ENCODE results near the gene HOXA4. TPM values are rescaled to one million over a fixed set of nuclear protein-coding genes. Genes with fewer than 3 reads are reported as not detected.

HOXA4 gene
- total RNA-seq, 2 experiments from 2014 or later: 0.17 to 0.53 TPM

DNA sequence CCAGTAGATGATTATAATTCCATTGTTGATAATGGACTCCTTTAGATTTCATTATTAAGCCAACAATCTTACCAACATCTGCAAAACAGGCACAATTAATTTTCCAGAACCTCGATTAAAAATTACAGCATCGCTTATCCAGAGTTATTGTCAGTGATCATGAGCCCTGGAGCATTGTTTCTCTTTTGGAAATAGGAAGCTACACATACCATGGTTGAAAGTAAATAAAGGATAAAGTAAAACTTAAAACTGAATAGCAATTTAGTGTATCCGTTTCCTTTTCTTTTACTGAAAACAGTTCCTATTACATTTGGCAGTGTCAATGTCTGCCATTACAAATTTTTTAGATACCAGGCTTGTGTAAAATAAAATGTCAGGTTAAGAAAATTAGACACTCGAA, 18.2 kb downstream of the HOXA4 start:
- no peaks in the 10 kb centered on the region for H3K36me3 Mint-ChIP-seq
- H3K4me3 Mint-ChIP-seq: no peak overlapping the region
- H3K9me3 Mint-ChIP-seq: no peaks in the 10 kb centered on the region
- H3K27me3 Mint-ChIP-seq: peaks cover 7% of the 10 kb centered on the region
- POLR2A ChIA-PET: no interaction called here
- no peak overlapping the region for H3K27ac Mint-ChIP-seq
- no peak for ATAC-seq (ENCODE audit: low read depth)
- DNase-seq: no peak
- no peaks in the 10 kb centered on the region for H3K4me1 Mint-ChIP-seq

DNA sequence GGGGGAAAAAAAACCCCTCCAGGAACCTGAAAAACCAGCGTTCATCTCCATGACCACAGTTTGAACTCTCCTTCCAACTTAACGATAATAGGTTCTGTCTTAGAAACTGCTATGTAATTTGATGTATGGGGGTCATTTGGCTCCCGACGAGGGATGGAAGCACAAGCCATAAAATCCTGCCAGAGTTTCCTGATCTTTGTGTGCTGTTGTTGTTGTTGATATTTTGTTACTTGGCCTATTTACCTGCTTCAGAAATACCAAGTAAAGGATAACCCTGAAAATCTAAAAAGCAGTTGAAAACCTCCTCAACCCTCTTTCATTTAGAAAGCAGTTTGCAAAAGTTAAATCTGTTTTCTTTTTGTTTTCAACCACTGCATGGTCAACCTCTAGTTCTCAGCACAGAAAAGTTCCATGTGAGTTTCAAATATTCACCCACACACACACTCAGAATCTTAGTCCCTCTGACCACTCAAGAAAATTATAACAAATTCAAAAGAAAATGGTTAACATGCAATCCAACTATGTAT, 18.7 kb downstream of the HOXA4 start:
- Mint-ChIP-seq H3K27ac (no peak overlapping the region), H3K4me3 (no peak overlapping the region), H3K4me1 (no peaks in the 10 kb centered on the region), H3K27me3 (peaks cover 7% of the 10 kb centered on the region), H3K36me3 (no peaks in the 10 kb centered on the region), H3K9me3 (no peaks in the 10 kb centered on the region)
- POLR2A ChIA-PET: no interaction called here
- DNase-seq: no peak
- no peak for ATAC-seq (ENCODE audit: low read depth)

DNA sequence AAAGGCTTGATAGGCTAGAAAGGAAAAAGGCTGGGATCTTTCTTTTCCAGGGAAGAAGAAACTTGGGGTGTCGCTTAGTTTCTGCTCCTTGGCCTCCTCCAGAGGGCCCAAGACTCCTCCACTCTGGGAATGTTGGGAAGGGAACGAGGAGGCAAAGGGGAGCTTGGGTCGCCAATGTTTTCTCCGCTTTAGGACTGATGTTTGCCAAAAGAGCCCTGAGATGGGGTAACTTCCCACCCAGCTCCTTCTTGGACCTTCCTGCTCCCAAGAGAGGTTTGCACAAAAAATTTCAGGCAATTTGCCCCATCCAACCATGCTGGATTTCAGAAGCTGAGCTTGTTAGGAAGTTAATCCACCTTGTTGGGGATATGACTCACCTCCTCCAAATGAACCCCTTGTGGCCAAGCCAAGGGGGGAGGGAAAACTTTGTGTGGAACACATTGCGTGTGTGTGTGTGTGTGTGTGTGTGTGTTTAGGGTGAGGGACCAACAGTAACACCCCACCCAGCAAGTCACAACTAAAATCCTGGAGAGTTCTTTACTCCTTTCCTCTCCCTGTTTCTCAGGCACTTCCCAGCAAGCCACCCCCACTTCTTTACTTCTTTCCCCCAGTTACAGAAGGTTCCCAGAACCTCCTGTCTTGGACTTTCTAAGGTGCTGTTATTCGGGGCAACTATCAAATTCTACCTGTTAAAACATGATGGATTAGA, 19.4 kb downstream of the HOXA4 start:
- Mint-ChIP-seq H3K9me3 (no peaks in the 10 kb centered on the region), H3K4me1 (no peaks in the 10 kb centered on the region), H3K27ac (no peak overlapping the region), H3K27me3 (peaks cover 7% of the 10 kb centered on the region), H3K4me3 (no peak overlapping the region), H3K36me3 (no peaks in the 10 kb centered on the region)
- ATAC-seq (ENCODE audit: low read depth): no peak
- POLR2A ChIA-PET: no interaction called here
- no peak for DNase-seq

DNA sequence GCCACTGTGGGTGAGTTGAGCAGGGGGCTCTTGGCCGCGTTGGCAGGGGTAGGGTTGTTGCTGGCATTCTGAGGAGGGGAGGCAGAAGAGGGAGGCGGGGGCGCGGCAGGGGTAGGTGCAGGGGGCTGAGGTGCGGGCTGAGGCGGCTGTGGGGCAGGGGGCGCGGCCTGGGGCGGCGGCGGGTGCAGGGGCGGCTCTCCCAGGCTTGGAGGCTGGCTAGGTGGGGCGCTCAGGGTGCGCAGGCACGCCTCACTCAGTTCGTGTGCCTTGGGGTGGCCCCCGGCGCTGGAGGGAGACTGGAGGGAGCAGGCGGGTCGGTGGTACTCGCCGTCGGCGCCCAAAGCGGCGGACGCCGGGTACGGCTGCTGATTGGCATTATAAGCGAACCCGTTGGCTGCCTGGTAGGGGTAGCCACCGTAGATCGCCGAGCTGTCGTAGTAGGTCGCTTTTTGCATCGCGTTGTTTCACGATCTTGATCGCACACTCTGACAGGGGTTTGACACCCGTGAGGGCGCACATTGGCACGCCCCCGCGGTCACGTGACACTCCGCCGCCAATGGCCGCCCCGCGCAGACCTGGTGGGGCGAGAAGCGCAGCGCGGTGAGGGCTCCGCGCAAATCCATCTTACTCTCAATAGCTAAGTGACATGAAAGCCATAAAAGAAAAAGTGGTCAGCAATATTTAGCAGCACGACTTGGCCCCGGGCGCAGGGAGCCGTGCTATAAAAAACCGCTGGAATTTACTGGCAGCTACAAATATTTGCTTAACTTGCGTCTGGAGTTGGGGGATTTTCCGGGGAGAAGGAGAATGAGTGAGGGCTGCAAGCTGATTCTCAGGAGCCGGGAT, 20.1 kb downstream of the HOXA4 start:
- no peak overlapping the region for H3K4me3 Mint-ChIP-seq
- POLR2A ChIA-PET: no interaction called here
- no peaks in the 10 kb centered on the region for H3K4me1 Mint-ChIP-seq
- DNase-seq (no peak), ATAC-seq (ENCODE audit: low read depth) (no peak)
- H3K9me3 Mint-ChIP-seq: no peaks in the 10 kb centered on the region
- no peaks in the 10 kb centered on the region for H3K36me3 Mint-ChIP-seq
- peaks cover 7% of the 10 kb centered on the region for H3K27me3 Mint-ChIP-seq
- H3K27ac Mint-ChIP-seq: no peak overlapping the region

DNA sequence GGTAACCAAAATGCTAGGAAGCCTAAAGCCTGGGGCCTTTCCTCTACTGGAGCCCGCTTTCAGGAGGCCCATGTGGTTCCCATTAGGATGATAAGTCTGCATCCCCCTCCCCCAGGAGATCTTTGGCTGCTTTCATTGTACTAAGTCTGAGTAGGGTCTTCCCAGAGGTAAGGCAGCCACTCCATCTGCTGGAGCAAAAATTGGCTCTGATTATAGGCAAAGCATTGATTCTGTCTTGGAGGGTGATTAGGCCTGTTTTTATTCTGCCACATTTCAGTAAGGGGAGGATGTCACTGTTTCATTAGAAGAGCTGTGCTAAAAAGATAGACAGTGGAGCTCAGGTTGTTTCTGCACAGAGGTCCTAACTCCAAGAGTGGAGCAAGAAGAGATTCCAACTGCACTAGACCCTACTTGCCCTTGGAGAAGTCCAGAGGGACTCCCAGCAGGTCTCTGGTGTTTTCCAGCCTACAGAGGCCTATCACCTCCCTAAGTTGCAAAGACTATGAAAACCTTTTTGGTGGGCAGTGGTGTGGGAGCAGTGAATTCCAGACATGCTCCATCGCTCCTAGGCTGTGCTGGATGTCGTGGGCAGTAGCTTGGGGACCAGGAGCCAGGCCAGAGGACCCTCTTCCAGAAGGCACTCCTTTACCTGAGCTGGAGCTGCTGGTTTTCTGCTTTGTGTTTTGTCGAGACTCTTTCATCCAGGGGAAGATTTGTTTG, 20.9 kb downstream of the HOXA4 start:
- Mint-ChIP-seq H3K36me3 (no peaks in the 10 kb centered on the region), H3K27me3 (peaks cover 15% of the 10 kb centered on the region), H3K4me3 (no peak overlapping the region), H3K4me1 (no peaks in the 10 kb centered on the region), H3K9me3 (no peaks in the 10 kb centered on the region), H3K27ac (no peak overlapping the region)
- DNase-seq (no peak), ATAC-seq (ENCODE audit: low read depth) (no peak)
- POLR2A ChIA-PET: no interaction called here

DNA sequence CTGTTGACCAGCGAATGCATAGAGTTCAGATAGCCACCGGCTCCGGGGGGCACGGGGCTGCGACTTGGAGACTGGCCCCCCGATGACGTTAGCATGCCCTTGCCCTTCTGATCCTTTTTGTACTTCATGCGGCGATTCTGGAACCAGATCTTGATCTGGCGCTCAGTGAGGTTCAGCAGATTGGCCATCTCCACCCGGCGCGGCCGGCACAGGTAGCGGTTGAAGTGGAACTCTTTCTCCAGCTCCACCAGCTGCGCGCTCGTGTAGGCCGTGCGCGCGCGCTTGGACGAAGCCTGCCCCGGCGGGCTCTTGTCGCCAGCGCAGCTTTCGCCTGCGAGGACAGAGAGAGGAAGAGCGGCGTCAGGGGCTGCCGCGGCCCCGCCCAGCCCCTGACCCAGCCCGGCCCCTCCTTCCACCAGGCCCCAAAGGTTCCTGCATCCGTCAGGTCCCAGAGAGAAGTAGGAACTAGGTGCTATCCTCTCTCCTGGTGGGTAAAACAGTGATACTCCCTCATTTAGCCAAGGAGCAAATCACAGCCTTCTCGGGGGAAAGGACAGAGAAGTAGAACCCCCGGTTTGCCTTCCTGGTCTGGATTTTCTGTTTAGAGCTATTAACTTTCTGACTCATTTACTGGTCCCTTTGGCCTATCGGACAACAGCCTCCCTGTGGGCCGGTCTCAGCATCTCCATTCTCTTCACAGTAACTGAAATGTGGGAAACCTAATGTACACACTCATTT, 22.0 kb downstream of the HOXA4 start:
- ATAC-seq (ENCODE audit: low read depth) (no peak), DNase-seq (no peak)
- H3K27me3 Mint-ChIP-seq: peaks cover 26% of the 10 kb centered on the region
- POLR2A ChIA-PET: no interaction called here
- no peak overlapping the region for H3K4me3 Mint-ChIP-seq
- no peaks in the 10 kb centered on the region for H3K36me3 Mint-ChIP-seq
- no peak overlapping the region for H3K27ac Mint-ChIP-seq
- H3K4me1 Mint-ChIP-seq: no peaks in the 10 kb centered on the region
- no peaks in the 10 kb centered on the region for H3K9me3 Mint-ChIP-seq

DNA sequence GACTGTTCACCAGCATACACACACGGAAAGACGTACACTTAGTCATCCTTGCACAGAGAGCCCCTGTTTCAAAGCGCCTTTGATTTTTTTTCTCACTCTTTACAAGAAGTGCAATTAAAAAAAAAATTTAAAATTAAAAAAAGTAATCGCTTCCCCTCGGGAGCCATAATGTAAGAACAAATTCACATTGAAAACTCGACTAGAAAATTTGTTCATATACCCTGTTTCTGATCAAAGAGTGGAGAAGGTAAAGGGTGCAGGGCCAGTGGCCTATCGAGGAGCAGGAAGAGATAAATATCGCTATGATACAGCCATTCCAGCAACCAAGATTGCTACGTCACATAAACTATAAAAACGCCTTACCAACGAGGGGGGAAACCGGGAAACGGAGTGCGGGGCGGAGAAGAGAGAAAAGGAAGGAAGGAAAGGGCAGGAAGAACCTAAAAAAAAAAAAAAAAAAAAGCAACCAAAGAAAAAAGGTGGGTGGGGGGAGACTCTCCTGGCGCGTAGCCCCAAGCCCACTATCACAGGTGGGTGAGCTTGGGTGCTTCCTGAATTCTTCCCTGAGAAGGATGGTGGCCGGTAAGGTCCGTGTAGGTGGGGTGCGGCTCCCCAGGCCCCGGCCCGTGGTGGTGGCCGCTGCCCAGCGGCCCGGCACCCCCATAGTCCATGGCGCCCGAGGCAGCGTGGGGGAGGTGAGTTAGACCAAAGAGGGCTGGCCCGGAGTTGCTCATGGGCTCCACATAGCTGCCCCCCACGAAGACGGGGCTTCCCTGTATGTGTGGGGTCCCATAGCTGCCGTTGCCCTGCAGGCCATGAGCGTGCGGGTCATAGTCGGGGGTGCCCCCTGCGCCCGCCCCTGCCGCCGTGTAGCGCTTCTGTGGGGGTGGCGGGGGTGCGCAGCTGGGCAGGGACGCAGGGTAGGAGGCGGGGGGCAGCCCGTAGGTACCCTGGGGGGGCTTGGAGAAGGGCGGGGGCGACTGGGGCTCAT, 22.9 kb downstream of the HOXA4 start:
- POLR2A ChIA-PET: no interaction called here

DNA sequence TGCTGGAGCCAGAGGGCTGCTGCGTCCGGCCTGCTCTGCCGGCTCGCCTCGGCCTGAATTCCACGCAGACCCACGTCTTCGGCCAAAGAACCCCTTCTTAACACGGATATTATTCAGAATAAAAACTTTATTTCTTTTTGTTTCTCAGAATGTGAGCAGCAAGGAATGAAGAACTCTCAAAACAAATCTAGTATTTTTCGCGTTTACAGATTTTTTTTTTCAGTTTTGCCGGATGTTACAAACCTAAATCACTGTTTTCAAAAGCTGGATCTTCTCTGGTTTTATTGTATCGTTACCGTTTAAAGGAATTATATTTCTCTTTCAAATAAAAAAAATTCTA, 23.7 kb downstream of the HOXA4 start:
- POLR2A ChIA-PET: no interaction called here
- Mint-ChIP-seq H3K4me3 (no peak overlapping the region), H3K36me3 (peaks cover 2% of the 10 kb centered on the region), H3K4me1 (peaks cover 2% of the 10 kb centered on the region), H3K27ac (no peak overlapping the region), H3K27me3 (peaks cover 42% of the 10 kb centered on the region), H3K9me3 (no peaks in the 10 kb centered on the region)
- ATAC-seq (ENCODE audit: low read depth) (no peak), DNase-seq (no peak)

More for the DNA sequence above, 22.9 kb downstream of the HOXA4 start:
- H3K27ac Mint-ChIP-seq: no peak overlapping the region
- H3K36me3 Mint-ChIP-seq: peaks cover 2% of the 10 kb centered on the region
- H3K27me3 Mint-ChIP-seq: peaks cover 35% of the 10 kb centered on the region
- DNase-seq: no peak
- ATAC-seq (ENCODE audit: low read depth): no peak
- peaks cover 2% of the 10 kb centered on the region for H3K4me1 Mint-ChIP-seq
- H3K4me3 Mint-ChIP-seq: no peak overlapping the region
- no peaks in the 10 kb centered on the region for H3K9me3 Mint-ChIP-seq

DNA sequence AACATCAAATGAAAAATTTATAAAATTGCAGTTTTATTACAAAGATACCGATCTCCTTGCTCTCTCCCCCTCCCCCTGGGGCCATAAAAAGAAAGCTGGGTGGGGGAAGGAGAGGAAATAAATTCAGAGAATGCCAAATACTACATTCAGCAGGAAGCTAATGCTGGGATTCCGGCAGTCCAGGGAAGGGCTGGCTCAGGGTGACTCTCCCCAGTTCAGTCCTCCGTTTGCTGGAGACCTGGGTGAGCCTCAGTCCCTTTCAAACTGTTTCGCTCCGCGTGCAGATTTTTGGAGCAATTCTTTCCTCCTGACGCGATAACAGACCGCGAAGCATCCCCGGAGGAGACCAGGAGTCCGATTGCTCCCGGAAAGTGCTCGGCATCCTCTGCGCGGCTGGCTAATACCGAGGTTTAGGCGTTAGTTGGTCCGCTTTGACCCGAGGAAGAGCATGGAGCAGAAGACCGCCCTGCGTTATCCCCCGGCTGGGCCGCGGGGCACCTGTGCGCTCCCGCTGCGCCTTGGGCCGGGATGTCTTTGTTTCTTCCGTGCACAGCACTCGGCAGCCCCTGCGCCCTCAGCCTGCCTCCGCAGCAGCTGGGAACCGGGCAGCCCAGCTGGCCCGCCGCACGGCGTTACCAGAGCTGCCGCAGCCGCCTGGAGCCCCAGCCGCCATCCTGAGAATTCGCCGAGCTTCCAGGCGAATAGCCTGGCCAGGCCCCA, 24.2 kb downstream of the HOXA4 start:
- no peak for DNase-seq
- peaks cover 44% of the 10 kb centered on the region for H3K27me3 Mint-ChIP-seq
- H3K4me1 Mint-ChIP-seq: peaks cover 2% of the 10 kb centered on the region
- H3K27ac Mint-ChIP-seq: no peak overlapping the region
- H3K36me3 Mint-ChIP-seq: peaks cover 2% of the 10 kb centered on the region
- POLR2A ChIA-PET: no interaction called here
- no peak overlapping the region for H3K4me3 Mint-ChIP-seq
- no peak for ATAC-seq (ENCODE audit: low read depth)
- H3K9me3 Mint-ChIP-seq: no peaks in the 10 kb centered on the region

DNA sequence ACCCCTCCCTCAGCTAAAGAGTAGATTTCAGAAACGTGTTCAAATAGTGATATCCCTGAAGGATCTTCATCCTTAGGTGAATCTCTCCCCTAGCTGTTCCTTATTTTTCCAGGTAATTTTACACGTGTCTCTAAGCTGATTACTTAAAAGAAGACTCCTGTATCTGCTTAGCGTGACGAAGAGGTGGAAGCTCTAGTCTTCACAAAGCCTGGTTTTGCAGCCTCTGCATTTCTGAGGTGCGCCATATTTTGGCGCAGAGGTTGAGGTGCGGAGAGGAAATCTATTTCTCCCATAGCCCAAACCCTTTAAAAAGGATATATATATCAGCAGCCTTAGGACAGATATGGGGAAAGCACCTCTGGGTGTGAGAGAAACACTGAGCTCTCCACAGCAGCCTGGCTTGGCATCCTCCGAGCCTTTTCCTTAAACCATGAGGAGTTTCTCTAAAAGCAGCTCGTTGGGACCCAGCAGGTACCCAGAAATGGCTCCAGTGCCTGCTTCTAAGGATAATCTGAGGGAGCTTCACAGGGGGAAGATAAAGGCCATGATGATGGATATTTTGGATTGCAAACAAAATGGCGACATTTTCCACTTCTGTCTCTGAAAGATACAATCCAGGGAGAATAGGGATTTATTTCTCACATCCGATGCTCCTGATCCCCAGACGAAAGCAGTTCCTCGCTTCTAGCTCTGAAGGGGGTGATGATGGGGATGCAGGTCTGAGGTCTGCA, 25.1 kb downstream of the HOXA4 start:
- peaks cover 2% of the 10 kb centered on the region for H3K36me3 Mint-ChIP-seq
- H3K27me3 Mint-ChIP-seq: peaks cover 50% of the 10 kb centered on the region
- POLR2A ChIA-PET: interaction anchor here (0.6 kb wide), 1 partner anchor 41 kb away, joined by 3 read pairs; no protein-coding TSS in a partner anchor
- no peak for ATAC-seq (ENCODE audit: low read depth)
- no peaks in the 10 kb centered on the region for H3K9me3 Mint-ChIP-seq
- peaks cover 2% of the 10 kb centered on the region for H3K4me1 Mint-ChIP-seq
- H3K27ac Mint-ChIP-seq: no peak overlapping the region
- DNase-seq: no peak
- no peak overlapping the region for H3K4me3 Mint-ChIP-seq

DNA sequence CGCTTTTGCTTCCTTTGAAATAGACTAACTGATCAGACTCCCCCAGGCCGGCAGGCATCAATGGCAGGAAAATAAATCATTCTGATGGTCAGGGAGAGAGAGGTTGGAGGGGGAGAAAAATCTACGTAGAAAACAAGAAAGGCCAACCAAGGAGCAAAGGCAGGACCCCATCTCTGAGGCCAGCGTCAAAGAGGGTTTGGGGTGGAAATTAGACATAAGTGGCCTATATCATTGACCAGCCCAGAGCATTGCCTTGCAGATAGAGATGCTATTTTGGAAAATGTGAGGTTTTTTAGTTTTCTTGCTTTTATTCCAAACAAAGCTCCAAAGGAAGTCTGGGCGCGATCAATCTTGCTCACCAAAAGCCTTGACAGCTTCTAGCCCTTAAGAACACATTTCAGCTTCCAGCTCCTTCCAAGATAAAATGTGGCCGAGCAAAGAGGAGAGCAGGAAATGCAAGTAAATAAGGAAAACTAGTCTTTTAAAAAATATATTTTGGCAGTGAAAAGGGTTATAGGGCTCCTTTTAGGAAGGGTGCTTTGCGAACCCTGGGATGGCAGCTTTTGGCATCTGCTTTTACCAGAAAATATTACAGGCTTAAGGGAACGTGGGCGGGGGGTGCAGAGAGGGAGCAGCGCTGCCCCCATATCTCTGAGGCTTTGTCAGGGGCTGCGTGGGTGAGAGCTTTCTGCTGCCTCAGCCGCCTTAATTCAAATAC, 26.1 kb downstream of the HOXA4 start:
- Mint-ChIP-seq H3K9me3 (no peaks in the 10 kb centered on the region), H3K27me3 (peaks cover 59% of the 10 kb centered on the region), H3K36me3 (peaks cover 3% of the 10 kb centered on the region), H3K4me3 (no peak overlapping the region), H3K27ac (no peak overlapping the region), H3K4me1 (peaks cover 2% of the 10 kb centered on the region)
- ATAC-seq (ENCODE audit: low read depth): no peak
- no peak for DNase-seq
- POLR2A ChIA-PET: interaction anchor here (0.6 kb wide), 1 partner anchor 40 kb away, joined by 3 read pairs; no protein-coding TSS in a partner anchor
